8988T (cell line): ENCODE results near the gene RABEPK.
A peak's percentile ranks its signal among the peaks of the same experiment; 100 is the strongest.
"Not testable (repeated sequence)": the region's sequence is repeated elsewhere in the genome, so short reads cannot be mapped to it uniquely, and the experiment has no call there.

ENCODE experiments used
- DNase-seq: peaks from one replicate; pipeline ENCODE4 v3.0.0; 2011

Gene RABEPK

DNA sequence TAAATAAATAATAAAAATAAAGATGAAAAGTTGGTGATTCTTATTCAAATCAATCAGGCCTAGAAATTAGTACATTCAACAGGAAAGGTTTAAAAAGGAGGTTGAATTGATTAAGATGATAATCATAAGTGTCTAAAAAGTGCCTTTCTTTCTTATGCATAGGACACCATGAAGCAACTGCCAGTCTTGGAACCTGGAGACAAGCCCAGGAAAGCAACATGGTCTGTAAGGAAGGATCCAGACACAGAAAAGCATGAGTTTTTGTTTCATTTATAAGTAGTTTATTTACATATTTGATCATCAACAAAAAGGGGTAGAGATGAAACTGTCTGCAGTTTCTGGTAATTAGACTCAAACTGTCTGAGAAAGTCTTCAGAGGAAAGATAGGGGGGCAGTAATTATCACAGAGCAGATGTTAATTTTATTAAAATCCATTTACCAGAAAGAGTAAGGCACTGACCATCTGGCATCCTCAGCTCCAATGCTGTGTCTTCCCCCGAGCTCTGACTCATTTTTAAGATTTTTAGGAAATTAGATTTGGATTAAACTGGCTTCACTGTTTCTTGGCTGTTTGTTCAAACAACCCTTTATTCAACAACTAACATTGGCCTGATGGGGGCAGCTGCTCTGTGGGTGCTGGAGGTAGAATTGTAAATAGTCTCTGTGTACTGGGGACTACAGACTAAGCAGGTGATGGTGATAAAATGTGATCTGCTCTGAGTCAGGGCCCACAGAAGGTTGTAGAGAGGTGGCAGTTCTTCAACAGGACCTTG, 2.7 kb downstream of the RABEPK start:
- DNase-seq: no peak

DNA sequence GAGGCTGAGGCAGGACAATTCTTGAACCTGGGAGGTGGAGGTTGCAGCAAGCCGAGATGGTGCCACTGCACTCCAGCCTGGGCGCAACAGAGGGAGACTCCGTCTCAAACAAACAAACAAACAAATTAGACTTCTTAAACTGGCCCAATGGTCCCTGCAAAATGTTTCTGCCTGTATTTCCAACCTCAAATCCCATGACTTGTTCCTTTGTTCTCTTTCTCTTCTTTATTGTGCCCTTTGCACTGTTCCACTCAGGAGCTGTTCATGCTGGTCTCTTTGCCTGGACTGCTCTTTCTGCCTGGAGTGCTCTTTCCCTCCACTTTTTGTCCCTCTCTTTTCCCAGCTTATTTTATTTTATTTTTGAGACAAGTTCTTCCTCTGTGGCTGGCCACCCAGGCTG, 4.1 kb downstream of the RABEPK start:
- DNase-seq: no peak

DNA sequence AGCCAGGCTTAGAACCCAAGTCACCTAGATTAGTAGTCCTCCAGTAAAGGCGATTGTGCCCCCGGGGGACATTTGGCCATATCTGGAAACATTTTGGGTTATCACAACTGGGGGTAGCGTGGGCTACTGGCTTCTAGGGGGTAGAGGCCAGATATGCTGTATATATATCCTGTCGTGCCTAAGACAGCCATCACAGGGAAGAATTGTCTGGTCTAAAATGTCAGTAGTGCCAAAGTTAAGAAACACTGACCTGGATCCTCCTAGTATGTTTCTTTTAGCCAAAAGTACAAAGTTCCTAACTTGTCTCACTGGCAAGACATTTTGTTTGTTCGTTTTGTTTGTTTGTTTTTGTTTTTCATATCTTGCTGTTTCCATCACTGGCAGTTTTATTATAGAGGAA, 13.8 kb downstream of the RABEPK start:
- DNase-seq: no peak

DNA sequence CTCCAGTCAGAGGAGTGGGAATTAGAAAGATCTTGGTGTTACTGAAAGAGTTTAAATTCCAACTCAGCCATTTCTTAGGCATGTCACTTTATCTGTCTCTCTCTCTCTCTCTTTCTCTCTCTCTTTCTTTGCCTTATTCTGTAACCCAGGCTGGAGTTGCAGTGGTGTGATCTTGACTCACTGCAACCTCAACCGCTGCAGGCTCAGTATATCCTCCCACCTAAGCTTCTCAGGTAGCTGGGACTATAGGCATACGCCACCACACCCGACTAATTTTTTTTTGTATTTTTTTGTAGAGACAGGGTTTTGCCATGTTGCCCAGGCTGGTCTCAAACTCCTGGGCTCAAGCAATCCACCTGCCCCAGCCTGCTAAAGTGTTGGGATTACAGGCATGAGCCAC, 18.3 kb downstream of the RABEPK start:
- DNase-seq: no peak

DNA sequence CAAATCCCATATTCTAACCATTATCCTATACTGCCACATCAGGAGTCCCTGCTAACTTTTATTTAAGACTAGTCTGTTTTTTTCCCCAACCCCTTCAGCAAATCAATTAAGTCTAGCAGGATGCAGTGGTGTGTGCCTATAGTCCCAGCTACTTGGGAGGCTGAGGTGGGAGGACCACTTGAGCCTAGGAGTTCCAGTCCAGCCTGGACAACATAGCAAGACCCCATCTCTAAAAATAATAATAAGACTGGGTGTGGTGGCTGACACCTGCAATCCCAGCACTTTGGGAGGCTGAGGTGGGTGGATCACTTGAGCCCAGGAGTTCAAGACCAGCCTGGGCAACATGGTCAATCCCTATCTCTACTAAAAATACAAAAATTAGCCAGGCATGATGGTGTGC, 24.5 kb downstream of the RABEPK start:
- DNase-seq: not testable (repeated sequence)

DNA sequence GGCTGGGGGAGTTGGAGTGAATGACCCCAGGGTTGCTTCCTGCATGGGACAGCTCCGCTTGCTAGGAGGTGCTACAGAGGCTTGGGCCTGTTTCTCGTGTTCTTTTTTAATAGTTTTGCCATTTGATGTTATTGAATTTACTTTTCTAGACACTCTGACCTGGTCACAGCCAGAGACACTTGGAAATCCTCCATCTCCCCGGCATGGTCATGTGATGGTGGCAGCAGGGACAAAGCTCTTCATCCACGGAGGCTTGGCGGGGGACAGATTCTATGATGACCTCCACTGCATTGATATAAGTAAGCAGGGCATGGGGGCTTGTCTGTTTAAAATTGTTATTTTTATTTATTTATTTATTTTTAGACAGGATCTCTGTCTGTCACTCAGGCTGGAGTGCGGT, 27.4 kb downstream of the RABEPK start:
- no peak for DNase-seq

DNA sequence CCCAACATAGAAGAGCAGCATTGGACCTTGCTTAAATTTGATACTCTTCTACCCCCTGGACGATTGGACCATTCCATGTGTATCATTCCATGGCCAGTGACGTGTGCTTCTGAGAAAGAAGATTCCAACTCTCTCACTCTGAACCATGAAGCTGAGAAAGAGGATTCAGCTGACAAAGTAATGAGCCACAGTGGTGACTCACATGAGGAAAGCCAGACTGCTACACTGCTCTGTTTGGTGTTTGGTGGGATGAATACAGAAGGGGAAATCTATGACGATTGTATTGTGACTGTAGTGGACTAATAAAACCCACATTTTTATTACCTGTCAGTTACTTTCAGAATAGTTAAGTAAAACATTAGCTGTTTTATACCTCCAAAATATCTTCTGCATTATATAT, 33.3 kb downstream of the RABEPK start:
- peak; percentile 36 for DNase-seq

DNA sequence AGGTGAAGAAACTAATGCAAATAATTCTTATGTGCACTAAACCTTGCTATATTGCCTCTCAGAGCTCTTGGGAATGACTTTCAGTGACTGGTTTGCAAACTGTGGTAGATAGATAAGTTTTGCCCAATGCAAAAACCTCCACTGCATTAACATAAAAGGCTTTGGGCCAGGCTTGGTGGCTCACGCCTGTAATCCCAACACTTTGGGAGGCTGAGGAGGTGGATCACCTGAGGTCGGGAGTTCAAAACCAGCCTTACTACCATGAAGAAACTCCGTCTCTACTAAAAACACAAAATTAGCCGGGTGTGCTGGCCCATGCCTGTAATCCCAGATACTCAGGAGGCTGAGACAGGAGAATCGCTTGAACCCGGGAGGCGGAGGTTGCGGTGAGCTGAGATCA, 33.8 kb downstream of the RABEPK start:
- not testable (repeated sequence) for DNase-seq

DNA sequence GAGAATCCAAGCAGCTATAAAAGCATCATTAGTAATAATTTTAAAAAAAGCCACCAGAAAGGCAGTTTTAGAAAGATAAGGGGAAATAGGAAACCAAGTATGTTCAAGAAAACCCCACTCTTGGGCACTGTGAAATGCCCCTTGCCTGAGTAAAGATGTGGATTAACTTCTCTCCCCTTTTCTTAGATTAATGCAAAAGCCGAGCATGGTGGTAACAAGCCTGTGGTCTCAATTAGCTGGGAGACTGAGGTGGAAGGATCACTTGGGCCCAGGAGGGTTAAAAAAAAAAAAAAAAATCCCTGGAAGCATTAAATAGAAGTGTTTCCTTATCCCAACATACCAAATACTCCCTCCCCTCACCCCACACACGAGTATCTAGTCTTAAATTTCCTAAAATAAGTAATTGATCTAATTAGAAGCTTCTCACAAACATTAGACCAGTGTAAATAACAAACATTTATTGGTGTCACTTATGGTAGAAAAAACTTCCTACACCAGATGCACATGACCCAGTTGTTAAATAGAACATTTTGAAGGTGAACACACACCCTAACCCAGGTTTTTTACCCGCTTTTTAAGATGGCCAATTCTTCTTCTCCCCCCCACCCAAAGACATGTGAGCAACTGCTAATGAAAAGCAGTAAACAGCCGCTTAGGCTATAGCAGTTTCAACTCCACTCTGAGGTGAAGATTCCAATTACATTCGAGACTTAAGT, 35.6 kb downstream of the RABEPK start:
- DNase-seq: no peak

DNA sequence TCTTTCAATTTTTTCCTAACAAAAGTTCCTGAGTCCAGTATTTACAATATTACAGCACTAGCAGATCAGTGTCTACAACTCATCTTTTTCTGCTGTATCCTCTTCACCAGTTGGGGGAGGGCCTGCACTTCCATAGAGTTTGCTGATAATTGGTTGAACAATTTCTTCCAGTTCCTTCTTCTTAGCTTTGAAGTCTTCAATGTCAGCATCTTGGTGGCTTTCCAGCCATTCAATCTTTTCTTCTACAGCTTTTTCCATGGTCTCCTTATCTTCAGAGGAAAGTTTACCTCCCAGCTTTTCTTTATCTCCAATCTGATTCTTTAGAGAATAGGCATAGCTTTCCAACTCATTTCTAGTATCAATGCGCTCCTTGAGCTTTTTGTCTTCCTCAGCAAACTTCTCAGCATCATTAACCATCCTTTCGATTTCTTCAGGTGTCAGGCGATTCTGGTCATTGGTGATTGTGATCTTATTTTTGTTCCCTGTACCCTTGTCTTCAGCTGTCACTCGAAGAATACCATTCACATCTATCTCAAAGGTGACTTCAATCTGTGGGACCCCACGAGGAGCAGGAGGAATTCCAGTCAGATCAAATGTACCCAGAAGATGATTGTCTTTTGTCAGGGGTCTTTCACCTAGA, 36.3 kb downstream of the RABEPK start:
- DNase-seq: not testable (repeated sequence)

DNA sequence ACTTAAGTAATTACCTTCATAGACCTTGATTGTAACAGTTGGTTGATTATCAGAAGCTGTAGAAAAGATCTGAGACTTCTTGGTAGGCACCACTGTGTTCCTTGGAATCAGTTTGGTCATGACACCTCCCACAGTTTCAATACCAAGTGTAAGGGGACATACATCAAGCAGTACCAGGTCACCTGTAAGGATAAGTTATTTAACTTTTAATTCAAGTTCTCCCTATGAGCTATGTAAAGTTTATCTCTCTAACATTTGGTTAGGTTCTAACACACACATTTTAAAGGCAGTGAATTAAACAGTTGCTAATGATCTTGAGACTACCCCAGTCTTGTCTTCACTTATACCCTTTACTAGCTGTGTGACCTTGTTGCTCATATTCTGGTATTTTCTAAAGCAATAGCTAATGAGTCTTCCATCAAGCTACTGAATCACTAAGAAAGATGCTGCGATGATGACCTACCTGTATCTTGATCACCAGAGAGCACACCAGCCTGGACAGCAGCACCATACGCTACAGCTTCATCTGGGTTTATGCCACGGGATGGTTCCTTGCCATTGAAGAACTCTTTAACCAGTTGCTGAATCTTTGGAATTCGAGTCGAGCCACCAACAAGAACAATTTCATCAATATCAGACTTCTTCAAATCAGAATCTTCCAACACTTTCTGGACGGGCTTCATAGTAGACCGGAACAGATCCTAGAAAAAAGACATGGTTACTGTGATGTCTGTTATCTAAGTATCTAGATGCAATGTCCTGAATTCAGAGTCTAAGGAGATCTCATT, 38.0 kb downstream of the RABEPK start:
- DNase-seq: no peak

DNA sequence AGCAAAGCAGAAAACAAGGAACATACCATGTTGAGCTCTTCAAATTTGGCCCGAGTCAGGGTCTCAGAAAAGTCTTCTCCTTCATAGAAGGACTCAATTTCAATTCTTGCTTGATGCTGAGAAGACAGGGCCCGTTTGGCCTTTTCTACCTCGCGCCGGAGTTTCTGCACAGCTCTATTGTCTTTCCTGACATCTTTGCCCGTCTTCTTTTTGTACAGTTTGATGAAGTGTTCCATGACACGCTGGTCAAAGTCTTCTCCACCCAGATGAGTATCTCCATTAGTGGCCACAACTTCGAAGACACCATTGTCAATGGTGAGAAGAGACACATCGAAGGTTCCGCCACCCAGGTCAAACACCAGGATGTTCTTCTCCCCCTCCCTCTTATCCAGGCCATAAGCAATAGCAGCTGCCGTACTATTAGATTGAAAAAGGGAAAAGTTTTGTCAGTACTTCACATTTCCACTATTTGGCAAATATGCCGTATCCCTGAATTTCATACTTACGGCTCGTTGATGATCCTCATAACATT, 38.6 kb downstream of the RABEPK start:
- DNase-seq: no peak

DNA sequence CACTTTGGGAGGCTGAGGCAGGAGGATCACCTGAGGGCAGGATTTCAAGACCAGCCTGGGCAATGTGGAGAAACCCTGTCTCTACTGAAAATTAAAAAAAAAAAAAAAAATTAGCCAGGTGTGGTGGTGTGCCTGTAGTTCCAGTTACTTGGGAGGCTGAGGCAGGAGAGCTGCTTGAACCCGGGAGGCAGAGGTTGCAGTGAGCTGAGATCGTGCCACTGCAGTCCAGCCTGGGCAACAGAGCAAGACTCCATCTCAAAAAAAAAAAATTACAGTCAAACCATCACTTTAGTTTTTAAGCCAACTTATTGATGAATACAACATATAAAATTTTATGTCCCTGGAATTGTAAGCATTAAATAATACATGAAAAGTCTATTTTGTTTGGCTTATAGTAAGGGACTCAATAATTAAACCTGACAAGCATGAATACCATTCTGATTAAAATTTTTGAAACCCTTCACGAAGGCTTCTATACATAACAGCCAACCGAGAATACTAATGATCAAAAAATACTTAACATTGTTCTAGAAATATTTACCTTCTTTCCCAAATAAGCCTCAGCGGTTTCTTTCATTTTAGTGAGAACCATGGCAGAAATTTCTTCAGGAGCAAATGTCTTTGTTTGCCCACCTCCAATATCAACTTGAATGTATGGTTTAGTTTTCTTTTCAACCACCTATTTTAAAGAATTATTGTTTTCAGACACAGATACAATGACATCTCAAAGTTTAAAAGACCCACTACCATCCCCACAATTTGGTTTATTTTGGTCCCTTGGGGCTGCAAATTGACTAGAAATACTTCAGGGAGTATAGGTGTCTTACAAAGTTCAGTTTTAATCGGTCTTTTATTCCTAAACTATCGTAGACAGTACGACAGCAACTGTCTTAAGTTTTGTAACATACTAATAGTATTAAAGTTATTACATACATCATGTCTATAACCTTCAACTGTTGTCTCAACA, 39.6 kb downstream of the RABEPK start:
- no peak for DNase-seq

DNA sequence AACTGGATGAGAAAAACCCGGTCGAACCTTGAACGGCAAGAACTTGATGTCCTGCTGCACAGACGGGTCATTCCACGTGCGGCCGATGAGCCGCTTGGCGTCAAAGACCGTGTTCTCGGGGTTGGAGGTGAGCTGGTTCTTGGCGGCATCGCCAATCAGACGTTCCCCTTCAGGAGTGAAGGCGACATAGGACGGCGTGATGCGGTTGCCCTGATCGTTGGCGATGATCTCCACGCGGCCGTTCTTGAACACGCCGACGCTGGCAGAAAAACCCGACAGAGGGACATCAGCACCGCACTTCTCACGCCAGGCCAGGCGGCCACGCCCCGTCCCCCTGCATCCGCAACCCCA, 40.3 kb downstream of the RABEPK start:
- no peak for DNase-seq

DNA sequence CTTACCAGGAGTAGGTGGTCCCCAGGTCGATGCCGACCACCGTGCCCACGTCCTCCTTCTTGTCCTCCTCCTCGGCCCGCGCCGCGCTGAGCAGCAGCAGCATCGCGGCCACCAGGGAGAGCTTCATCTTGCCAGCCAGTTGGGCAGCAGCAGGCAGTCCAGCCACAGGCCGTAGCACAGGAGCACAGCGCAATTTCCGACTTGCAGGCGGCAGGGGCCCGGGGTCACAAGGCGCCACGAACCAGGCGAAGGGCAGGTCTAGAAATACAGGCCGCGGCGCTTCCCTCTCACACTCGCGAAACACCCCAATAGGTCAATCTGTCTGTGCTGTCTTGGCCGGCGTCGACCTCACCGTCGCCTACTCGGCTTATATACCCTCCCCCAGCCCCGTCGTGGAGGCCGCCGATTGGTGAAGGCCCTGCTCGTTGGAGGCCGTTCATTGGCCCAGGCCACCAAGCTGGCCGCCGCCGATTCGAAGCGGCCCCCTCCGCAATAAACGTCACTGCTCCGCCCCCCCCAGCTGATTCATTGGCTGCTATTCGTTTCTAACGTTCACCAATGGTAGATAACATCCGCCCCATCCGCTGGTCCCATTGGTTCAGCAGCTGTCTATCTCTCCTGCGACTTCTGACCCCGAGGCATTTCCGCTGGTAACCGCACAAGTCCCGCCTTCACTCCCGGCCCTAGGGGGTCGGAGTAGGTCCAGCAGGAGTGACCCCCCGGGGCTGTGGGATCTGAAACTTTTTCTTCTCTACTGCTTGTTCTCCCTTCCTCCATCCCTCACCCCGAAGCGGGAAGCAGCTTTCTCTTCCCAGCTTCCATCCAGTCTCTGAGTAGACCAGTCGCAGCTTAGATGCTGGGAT, 40.9 kb downstream of the RABEPK start, which contains the start of gene HSPA5:
HSPA5 (minus strand) TSS at position 344 of the 863 bp plus-strand sequence; CDS start at position 127, 217 bp downstream.
- DNase-seq: peak; percentile 94

DNA sequence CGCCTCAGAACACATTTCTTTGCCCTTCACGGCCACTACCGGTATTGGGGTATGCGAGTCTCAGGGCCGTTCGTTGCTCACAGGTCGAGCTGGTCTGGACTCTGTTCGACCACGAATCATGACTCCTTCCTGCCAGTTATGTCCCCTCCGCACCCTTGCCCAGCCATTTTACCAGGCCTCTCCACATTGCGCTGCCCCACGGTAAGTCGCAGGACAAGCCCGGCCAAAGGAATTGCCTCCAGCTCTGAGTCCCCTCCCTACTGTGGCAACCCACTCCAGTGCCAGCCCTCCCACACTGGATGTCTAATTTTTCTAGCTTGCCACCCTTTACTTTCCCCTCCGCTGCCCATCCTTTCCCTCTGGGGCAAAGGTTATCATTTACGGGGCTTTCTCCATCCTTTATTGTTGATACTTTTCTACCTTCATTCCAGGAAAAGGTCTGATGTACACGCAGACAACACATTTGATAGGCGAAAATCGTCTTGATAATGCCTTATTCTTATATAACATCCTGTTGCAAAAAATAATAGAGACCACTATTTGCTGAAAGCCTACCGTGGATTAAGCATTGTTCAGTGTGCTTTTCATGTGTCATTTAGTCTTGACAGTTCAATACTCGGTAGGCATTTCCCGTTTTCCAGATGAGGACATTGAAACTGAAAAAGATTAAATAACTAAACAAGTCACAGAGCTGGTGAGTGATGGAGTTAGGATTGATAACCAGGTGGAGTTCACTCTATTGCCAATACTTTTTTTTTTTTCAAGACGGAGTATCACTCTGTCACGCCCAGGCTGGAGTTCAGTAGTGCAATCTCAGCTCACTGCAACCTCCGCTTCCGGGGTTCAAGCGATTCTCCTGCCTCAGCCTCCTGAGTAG, 41.8 kb downstream of the RABEPK start:
- no peak for DNase-seq

DNA sequence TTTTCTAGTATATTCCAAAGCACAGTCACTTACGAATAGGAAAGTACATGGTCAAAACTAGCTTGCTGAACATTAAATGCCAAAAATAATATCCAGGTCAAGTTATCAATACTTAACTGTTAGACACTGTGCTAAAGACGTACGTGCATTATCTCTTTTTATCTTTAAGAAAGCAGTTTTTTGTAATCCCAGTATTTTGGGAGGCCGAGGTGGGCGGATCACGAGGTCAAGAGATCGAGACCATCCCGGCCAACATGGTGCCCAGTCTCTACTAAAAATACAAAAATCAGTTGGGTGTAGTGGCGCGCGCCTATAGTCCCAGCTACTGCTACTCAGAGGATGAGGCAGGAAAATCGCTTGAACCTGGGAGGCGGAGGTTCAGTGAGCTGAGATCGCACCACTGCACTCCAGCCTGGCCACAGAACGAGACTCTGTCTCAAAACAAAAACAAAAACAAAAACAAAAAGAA, 43.5 kb downstream of the RABEPK start:
- DNase-seq: no peak

DNA sequence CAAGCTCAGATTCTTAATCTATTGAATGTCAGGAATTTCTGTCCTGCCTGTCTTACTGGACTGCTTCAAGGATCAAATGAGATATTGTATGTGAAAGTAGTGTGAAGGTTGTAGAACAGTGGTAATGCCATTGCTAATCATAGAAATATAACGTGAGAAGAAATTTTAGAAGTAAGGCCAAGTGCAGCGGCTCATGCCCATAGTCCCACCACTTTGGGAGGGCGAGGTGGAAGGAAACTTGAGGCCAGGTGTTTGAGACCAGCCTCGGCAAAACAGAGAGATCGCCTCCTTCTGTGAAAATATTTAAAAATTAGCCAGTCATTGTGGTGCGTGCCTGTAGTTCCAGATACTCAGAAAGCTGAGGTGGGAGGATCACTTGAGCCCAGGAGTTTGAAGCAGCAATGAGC, 45.9 kb downstream of the RABEPK start:
- DNase-seq: no peak

DNA sequence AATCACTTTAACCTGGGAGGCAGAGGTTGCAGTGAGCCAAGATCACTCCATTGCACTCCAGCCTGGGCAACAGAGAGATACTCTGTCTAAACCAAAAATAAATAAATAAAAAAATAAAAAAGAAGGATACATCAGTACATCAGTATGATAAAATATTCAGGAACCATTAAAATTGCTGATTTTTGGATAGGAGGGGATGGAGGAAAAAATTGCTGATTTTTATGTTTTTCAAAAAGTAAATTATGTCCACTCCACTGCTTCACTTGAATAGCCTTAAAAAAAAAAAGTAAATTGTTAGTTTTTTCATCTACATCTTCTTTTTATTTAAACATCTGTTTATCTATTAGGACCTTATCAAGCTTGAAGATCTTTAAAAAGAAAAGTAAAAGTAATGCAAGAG, 53.9 kb downstream of the RABEPK start:
- no peak for DNase-seq
